Adrenal gland (tissue), 5 donors: Measurements from ENCODE around the gene IQCF5.

Experiments used
- POLR2A ChIP-seq, 2 donors: fragments of 450-650 bp; IDR thresholded peaks; one replicate each; pipeline ENCODE4 v1.6.1; 2017; ENCODE audit warnings: antibody characterized with exemption in 2 of 2, mild to moderate bottlenecking in 2 of 2, moderate library complexity in 1 of 2
- TF ChIP-seq, protein P1 (sequence below), 6 experiments: fragments of 450-650 bp in 4 of 6; fragments of 200-600 bp in 2 of 6; sonication (generic) in 1 of 6; IDR thresholded peaks; 1 replicate in 5 of 6; 2 replicates in 1 of 6; pipeline versions ENCODE4 v1.5.1 to v1.8.0; 2016 to 2021; ENCODE audit warnings: antibody characterized with exemption in 6 of 6, mild to moderate bottlenecking in 2 of 6, moderate library complexity in 1 of 6
- donor health status: DM: no; HTN: no; CAD: no.

DNA sequence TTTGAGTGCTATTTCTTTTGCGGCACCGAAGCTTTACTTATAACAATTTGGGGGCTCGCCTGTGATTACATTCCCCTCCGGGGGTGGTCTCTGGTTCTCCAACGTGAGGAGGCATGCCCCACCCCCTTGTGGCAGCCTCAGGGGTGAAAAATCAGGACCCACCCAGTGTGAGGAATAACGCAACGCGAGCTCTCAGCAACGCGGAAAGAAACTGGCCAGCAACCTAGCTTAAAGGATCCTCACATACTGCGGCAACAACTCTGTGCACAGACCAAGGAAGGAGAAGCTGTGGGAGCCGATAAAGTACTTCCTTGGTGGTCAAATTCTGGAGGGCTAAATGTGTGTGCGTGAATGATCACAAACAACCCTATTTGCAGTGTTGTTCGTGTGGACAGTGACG is 22.0 kb upstream of the IQCF5 start:
- TF ChIP-seq, protein P1, sequence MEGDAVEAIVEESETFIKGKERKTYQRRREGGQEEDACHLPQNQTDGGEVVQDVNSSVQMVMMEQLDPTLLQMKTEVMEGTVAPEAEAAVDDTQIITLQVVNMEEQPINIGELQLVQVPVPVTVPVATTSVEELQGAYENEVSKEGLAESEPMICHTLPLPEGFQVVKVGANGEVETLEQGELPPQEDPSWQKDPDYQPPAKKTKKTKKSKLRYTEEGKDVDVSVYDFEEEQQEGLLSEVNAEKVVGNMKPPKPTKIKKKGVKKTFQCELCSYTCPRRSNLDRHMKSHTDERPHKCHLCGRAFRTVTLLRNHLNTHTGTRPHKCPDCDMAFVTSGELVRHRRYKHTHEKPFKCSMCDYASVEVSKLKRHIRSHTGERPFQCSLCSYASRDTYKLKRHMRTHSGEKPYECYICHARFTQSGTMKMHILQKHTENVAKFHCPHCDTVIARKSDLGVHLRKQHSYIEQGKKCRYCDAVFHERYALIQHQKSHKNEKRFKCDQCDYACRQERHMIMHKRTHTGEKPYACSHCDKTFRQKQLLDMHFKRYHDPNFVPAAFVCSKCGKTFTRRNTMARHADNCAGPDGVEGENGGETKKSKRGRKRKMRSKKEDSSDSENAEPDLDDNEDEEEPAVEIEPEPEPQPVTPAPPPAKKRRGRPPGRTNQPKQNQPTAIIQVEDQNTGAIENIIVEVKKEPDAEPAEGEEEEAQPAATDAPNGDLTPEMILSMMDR (IDR thresholded peaks at IDR 0.05), result no peak
- TF ChIP-seq POLR2A (IDR thresholded peaks at IDR 0.05), result no peak
